Subcutaneous preadipocyte (primary cell): ENCODE measurements around the gene RCN2. TPM values are rescaled to one million over a fixed set of nuclear protein-coding genes. Genes with fewer than 3 reads are reported as not detected.

Experiments
- small RNA-seq: library from RNA; depleted of rRNA; stranded (forward); fragments of <200 nt; gene quantifications from one replicate; pipeline ENCODE3, GENCODE V24; 2012
- total RNA-seq: library from RNA; depleted of rRNA; stranded (reverse); fragments of >200 nt; gene quantifications from 2 replicates; pipeline ENCODE4 v1.2.3, GENCODE V29; 2012

Gene RCN2
- 34.2 and 47.3 TPM in 2 replicates for total RNA-seq

GRCh38 chr15:76931397-76932134, at the start of gene RCN2:
Gene RCN2 (plus strand): TSS chr15:76931749. CDS start chr15:76931842, 93 bp downstream.

GRCh38 chr15:76905013-76905839, 26.3 kb upstream of the RCN2 start, which contains the start of gene SCAPER:
Gene SCAPER (minus strand): TSS chr15:76905340. CDS start chr15:76883817, 21,523 bp downstream.

GRCh38 chr15:76994971-76995945, 63.7 kb downstream of the RCN2 start, which contains the start of gene PSTPIP1:
Gene PSTPIP1 (plus strand): TSS chr15:76995126. CDS start chr15:76995574, 448 bp downstream.

Small RNA genes lying within 50 kb of the gene (small RNA-seq; reads per million reads assigned to genes)
- gene RN7SL278P: not detected

Other genes starting within 250 kb of the RCN2 start
- 5.9 TPM in 2 replicates for gene SCAPER, start 26.4 kb upstream of the RCN2 start, total RNA-seq
- under 0.01 and 0.37 TPM in 2 replicates for gene PSTPIP1, start 63.4 kb downstream of the RCN2 start, total RNA-seq
- gene TSPAN3, start 139.4 kb downstream of the RCN2 start, total RNA-seq: 109 and 125 TPM in 2 replicates